Activated CD8-positive, alpha-beta memory T cell treated with anti-CD3 and anti-CD28 coated beads, Interleukin-2, amount 50 U/mL, for 4 hours (primary cell): ENCODE measurements around the gene FFAR4.

Experiments used
- DNase-seq: peaks from one replicate; pipeline ENCODE4 v3.0.0-alpha.2; 2020

FFAR4 gene

GRCh38 chr10:93601146-93601773, 34.8 kb downstream of the FFAR4 start, which contains the start of gene RBP4:
Gene RBP4 (minus strand): TSS chr10:93601235. CDS start chr10:93601028, 207 bp downstream.
- DNase-seq: no peak

- DNase-seq: no peak
These were observed 35.3 kb downstream of the FFAR4 start for GRCh38 chr10:93601774-93602162.

GRCh38 chr10:93603023-93603422, 36.6 kb downstream of the FFAR4 start:
- DNase-seq: no peak

GRCh38 chr10:93604146-93604545, 37.7 kb downstream of the FFAR4 start:
- DNase-seq: no peak

- no peak for DNase-seq
These were observed 42.0 kb downstream of the FFAR4 start for GRCh38 chr10:93608421-93608820.

- DNase-seq: no peak
These were observed 45.8 kb downstream of the FFAR4 start, which contains the start of gene PDE6C for GRCh38 chr10:93612311-93612710. Gene PDE6C (plus strand): TSS chr10:93612537. CDS start chr10:93612726, 189 bp downstream.

- no peak for DNase-seq
These were observed 46.7 kb downstream of the FFAR4 start for GRCh38 chr10:93613126-93613525.

- DNase-seq: no peak
These were observed 47.8 kb downstream of the FFAR4 start for GRCh38 chr10:93614101-93614825.

GRCh38 chr10:93615576-93616235, 49.2 kb downstream of the FFAR4 start:
- no peak for DNase-seq

GRCh38 chr10:93620925-93621324, 54.5 kb downstream of the FFAR4 start:
- DNase-seq: no peak

GRCh38 chr10:93622942-93623341, 56.5 kb downstream of the FFAR4 start:
- no peak for DNase-seq

GRCh38 chr10:93628858-93629257, 62.4 kb downstream of the FFAR4 start:
- no peak for DNase-seq

- DNase-seq: no peak
These were observed 63.3 kb downstream of the FFAR4 start for GRCh38 chr10:93629647-93630305.

GRCh38 chr10:93630625-93631557, 64.4 kb downstream of the FFAR4 start:
- no peak for DNase-seq
